T-helper 1 cell (primary cell): ENCODE data around the gene ADGRF5.

Source experiments
- DNase-seq, 5 donors: peaks; one replicate each; pipeline ENCODE4 v3.0.0-alpha.2; 2012 to 2020
- total RNA-seq, 4 donors: gene quantifications; one replicate each; lab custom pipeline; 2026; lab: John Stamatoyannopoulos, UW

The ADGRF5 gene, protein sequence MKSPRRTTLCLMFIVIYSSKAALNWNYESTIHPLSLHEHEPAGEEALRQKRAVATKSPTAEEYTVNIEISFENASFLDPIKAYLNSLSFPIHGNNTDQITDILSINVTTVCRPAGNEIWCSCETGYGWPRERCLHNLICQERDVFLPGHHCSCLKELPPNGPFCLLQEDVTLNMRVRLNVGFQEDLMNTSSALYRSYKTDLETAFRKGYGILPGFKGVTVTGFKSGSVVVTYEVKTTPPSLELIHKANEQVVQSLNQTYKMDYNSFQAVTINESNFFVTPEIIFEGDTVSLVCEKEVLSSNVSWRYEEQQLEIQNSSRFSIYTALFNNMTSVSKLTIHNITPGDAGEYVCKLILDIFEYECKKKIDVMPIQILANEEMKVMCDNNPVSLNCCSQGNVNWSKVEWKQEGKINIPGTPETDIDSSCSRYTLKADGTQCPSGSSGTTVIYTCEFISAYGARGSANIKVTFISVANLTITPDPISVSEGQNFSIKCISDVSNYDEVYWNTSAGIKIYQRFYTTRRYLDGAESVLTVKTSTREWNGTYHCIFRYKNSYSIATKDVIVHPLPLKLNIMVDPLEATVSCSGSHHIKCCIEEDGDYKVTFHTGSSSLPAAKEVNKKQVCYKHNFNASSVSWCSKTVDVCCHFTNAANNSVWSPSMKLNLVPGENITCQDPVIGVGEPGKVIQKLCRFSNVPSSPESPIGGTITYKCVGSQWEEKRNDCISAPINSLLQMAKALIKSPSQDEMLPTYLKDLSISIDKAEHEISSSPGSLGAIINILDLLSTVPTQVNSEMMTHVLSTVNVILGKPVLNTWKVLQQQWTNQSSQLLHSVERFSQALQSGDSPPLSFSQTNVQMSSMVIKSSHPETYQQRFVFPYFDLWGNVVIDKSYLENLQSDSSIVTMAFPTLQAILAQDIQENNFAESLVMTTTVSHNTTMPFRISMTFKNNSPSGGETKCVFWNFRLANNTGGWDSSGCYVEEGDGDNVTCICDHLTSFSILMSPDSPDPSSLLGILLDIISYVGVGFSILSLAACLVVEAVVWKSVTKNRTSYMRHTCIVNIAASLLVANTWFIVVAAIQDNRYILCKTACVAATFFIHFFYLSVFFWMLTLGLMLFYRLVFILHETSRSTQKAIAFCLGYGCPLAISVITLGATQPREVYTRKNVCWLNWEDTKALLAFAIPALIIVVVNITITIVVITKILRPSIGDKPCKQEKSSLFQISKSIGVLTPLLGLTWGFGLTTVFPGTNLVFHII (N-terminal part only)
- total RNA-seq: 0 reads per million in 4 donors

DNA sequence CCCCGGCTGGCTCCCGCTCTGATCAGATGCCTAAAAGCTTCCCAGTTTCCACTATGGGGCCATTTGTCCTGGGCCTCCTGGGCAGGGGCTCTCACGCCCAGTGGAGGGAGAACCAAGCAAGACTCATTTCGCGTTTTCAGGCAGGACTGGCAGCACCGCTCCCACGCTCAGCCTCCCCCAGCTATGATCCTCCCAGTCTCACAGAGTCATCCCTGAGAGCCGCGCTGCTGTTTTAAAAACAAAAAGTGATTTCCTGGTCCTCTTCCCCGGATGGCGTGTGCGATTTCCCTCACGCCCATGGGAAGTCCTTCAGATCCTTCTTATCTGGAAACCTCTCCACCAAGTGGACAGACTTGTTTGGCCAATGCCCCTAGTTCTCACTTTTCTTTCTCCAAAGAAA, at the start of gene ADGRF5:
ADGRF5 (minus strand) TSS at position 208 of the 400 bp plus-strand sequence. CDS start 15,176 bp downstream, outside the sequence.
- no peak for DNase-seq

DNA sequence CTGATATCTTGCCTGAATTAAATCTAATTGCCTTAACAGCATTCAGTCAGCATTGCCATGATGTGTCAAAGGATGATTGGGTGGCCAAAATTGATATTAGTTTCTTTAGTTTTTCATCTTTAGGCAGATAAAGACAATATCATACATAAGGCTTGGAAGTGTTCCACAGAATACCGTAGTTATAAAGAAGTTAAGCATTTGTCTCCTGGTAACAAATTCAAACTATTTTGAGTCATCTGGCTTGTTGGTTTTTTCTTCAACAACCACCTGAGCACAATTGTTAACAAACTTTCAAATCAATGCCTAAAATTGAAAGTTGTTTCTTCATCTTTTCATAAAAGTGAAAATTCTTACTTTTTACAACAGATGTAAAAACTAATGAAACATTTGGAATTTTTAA, 47.5 kb upstream of the ADGRF5 start:
- DNase-seq: no peak

DNA sequence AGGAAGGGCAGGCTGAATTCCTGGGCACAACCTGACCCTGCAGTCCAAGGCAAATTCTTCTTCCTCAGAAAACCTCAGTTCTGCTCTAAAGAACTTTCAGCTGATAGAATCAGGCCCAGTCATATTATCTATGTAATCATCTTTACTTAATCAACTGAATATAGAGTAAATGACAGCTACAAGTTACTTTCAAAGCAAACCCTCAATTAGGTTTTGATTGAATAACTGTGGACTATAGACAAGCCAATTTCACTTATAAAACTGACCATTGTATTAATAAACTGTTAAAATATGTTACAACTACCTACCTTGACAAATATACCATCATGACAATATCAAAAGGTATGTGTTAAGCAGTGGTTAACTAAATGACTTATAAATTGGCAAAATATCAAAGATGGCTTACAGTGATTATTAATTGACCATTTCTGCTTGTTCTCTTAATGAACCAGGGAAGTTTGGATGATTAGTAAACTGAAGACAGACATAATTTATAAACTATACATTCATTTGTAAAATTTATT, 46.1 kb upstream of the ADGRF5 start:
- DNase-seq: no peak

DNA sequence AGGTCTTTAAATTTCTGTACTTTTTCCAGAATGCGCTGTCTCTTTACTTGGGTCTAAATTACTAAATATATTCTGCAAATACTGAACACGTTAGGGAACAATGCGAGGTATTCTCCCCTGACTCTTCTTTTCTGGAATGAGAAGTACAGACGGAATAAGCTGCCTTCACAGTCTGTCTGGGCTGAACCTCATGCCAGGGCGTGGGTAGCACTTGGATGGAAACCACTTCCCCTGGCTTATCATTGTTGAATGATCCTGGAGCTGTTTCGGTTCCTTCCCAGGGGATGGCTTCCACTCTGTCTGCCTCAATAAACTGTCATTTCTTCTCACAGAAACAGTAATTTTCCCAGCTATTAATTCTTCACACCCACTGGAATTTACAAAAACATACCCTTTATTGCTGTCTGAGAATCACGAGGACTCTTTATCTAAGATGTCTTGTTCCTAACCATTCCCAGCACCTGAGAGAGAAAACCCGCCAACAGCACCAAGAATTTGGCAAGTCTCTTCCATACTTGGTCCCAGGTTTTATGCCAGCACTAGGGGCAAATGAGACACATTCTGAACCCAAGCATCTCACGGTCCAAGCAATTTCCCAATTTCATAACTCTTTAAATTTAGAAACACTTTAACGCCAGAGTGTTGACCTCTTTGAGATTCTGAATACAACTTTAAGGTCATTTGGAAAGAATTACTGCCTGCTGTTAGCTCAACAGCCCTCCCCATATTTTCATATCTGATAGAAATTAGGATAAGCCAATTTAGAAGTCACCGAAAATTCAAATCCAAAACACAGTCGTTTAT, 43.2 kb upstream of the ADGRF5 start:
- DNase-seq: no peak

DNA sequence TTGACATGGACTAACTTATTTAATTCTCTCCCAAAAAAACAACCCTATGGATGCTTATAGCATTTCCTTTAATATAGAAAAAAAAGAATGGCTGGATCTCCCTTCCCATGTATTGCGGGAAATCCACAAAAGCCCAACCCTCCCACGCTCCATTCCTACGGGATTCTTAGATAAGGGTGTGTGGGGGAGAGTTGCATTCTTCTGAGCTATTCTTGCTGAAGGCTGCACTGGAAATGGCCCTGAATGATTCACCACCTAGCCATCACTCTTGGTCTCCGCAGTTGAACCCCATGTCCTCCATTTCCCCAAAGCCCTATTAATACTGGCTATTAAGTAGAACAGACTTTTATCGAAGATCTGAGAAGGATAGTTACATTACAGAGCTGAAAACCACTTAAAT, 41.9 kb upstream of the ADGRF5 start:
- no peak for DNase-seq

DNA sequence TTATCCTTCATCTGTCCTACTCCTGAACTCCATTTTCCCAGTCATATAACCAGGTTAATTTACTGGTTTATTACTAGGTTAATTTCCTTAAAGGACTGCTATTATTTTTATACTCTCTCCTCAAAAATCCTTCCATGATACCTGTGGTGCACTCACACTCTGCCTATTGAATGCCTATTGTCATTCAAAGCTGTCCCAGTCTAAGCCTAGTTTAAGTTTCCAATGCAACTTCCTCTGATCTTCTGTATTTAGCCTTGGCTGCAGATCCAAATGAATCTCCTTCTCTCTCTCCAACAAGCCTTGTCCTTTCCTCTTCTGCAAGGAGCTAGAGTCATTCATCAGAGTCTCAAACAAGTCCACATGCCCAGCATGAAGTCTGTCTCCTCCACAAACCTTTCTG, 41.3 kb upstream of the ADGRF5 start:
- DNase-seq: no peak

DNA sequence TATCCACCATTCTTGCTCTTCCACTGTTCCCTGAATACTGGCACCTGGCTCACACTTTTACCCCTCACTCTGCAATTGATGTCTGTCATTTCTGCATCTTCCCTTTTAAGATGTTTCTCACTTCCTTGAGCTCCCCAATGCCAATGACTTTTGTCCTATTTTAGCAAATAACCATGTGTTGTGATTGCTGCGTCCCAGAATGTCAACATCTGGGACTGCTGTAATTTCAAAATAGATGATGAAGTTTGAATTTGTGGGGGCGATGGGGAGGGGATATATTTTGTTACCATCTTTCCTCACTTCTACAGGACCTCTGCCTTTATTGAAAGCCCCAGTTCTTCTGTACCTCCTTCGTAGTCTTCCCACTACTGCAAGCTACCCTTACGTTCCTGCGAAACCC, 40.0 kb upstream of the ADGRF5 start:
- no peak for DNase-seq

DNA sequence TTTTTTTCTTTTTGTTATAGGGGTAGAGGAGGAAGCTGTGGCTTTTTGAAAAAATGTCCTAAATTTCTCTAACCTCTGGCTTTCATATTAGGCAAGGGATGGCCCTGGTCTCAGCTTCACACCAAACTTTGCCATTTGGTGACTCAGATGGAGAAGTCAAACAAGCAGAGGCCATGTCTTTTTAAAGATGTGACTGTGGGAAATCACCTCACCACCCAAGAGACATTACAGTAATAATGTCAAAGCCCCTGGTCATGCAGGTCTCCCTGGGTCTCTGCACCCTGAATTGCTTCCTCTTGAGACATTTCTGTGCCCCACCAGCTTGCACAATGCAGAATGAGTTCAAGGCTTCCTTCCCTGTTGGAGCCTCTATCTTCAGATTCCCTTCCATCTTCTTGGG, 39.5 kb upstream of the ADGRF5 start:
- no peak for DNase-seq

DNA sequence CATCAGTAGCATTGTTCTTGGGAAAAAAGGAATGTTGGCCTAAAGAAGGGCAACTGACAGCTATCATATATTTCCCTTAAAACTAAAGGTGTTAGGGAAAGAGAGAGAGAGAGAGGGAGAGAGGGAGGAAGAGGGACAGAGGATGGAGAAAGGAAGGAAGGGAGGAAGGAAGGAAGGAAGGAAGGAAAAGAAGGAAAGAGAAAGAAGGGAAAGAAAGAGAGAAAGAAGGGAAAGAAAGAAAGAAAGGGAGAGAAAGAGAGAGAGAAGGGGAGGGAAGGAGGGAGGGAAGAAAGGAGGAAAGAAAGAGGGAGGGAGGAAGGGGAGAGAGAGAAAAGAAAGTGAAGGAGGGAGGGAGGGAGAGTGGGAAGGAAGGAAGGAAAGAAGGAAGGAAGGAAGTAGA, 37.7 kb upstream of the ADGRF5 start:
- DNase-seq: no peak

DNA sequence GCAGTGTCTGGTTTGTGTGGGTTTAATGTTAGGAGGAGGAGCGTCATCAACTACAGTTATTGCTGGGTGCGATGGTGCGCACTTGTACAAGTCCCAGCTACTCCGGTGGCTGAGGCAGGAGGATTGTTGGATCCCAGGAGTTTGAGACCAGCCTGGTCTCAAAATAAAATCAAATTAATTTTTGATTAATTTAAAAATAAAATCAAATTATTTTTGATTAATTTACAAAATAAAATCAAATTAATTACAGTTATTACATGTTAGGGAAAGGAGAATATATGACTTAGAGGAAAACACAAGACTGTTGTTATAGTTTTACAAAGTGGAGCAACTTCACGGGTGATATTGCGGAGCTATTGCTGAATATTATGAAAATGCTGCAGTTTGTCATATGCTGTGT, 34.7 kb upstream of the ADGRF5 start:
- DNase-seq: no peak

DNA sequence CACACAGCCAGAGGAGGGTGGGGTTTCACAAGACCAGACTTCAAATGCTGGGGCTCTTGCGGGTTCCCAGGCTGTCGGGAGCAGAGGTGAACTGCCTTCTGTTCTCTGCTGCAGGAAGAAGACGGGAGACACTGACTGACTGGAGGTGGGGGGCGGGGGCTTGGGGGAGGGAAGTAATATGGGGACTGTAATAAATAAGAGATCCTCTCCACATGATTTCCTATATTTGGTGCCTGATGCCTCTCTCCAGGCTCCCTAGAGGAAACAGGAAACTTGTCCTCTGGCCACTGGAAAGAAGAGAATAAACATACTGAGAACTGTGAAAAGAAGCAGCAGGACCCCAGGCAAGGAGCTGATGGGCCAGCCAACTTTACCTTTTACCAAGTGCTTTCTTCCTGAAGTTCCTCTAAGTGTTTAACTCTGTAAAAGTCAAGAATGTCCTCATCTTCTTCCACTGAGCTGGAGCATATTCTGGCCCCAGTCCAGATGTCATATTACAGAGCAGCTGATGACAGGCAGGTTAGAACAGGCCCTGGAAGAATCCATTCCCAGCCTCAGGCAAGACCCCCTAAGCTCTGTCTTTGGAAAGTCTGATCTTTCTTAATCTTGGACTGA, 33.2 kb upstream of the ADGRF5 start:
- no peak for DNase-seq

DNA sequence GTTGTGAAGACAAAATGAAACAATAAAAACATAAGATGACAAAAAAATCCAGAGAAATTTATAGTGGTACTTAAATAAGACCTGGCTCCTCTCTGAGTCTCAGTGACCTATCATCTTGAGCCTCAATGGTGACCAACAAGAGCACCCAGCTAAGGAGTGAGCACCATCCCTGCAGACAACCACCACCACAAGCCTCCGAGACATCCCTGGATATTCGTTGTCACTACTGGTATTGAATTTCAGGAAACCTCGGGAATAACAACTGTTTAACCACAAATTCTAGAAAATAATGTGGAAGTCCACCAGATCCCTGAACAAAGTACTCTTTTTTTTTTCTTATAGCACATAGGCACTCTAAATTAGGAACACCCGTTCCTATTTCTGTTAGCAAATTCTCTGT, 32.2 kb upstream of the ADGRF5 start:
- DNase-seq: no peak

DNA sequence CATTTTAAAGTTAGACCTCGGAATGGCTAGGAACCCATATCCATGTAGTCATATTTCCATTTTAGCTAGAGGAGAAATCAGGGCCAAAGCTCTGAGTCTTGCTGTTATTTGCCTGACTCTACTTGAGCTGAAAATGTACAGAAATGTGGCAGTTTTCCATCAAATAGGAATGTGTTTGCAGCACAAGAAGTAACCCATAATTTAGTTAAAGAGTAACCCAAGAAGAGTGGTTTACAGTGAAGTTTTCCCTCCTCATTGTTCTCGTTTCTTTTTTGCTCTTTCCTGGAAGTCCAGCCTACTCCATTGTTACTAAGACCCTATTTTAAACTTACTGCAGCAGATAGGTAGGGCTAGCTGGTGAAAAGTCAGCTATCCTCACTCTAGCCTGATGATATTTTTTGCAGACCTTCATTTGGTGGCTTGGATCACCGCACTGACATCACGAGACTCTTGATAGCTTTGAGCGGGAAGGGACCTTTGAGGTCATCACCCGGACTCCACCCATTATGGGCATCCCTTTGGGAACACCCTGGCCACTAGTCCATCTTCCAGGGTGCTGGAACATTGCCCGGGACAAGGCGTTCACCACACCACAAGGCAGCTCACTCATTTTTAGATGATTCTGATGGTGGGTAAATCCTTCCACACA, 28.0 kb upstream of the ADGRF5 start:
- DNase-seq: no peak

DNA sequence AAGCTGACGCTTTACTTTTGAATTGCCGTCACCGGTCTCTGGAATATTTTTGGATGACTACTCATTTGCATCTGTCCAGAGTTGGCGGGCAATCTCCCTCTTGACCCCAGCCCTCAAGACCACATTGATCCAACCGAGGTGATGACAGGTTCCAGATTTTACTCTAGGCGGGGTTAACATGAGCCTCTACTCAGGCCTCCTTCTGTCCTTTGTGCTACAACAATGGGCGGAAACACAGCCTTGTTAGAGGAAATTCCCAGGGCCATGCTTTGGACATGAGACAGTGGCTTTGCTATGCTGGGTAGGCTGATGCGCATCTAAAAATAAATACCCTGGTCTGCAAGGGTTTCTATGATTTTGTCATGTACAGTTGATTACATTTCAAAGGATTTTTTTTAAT, 27.0 kb upstream of the ADGRF5 start:
- DNase-seq: no peak

DNA sequence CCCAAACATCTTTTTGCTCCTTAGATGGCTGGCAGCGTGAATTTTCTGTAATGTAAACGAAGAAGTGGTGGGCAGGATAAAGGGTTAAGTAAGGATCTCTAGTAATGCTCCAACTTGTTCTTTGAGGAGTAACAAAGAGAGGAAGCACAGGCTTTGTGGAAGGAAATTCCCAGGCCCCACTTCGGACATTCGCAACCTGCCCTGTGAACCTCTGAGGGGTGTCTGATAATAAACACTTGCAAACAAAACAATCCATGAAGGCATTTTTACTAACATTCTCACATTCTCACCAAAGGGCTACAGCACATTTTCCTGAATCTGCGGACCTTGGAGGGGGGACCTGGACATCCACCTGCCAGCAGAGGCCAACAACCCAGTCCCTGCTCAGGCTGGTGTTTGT, 25.8 kb upstream of the ADGRF5 start:
- DNase-seq: no peak

DNA sequence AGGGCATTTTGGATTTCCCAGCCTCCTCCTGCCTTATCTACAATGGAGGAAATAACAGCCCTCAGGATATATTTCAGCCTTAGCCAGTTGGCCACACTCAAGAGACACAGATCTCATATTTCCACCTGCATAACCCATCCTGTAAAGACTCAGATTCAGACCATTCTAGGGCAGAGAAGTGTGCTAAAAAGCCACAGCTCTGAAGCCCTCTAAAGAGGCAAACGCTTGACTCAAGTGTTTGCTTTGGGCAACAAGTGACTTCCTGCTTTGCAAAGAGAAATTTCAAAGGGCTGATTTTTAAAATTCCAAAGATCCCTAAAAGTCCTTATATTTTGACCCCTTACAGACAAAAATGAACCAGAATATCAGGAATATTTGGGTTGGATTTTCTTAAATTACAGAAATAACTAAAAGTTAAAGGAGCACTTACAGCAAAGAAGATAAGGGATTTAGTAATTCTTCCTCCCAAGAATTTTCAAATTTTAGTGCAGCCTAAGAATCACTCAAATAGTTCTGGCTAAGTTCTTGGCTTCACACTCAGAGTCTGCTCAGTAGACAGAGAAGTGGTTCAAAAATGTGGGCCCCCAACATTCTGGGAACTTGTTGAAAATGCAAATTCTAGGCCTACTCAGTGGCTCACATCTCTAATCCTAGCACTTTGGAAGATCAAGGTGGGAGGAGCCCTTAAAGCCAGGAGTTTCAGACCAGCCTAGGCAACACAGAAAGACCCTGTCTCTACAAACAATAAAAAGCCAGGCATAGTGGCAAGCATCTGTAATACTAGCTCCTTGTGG, 18.9 kb upstream of the ADGRF5 start:
- DNase-seq: no peak

DNA sequence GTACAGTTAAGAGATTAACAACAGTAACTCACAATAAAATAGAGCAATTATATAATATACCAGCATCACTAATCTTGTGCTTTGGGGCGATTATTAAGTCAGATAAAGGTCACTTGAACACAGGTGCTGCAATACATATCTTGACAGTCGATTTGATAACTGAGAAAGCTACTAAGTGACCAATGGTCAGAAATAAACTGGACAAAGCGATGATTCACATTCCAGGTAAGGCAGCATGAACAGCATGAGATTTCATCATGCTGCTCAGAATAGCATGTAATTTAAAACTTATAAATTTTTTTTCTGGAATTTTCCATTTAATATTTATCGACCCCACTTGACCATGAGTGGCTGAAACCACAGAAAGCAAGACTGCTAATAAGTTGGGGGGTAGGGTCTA, 15.9 kb upstream of the ADGRF5 start:
- no peak for DNase-seq

DNA sequence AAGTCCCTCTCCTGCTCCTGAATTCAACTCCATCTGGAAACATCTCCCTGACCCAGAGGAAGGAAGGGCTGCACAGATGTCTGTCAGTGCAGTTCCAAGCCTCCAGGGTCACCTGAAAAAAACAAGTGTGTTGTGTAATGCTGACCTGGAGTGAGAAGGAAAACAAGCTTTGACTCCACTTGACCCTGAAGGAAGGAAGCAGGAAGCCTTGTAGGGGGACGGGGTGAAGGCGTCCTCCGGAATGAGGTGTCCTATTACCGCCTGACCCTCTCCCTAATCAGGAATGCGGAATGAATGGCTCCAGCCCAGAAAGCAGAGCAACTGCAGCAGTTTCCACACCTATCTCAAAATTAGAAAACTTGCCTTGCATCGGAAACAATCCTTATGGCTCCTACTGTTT, 13.9 kb upstream of the ADGRF5 start:
- DNase-seq: no peak

DNA sequence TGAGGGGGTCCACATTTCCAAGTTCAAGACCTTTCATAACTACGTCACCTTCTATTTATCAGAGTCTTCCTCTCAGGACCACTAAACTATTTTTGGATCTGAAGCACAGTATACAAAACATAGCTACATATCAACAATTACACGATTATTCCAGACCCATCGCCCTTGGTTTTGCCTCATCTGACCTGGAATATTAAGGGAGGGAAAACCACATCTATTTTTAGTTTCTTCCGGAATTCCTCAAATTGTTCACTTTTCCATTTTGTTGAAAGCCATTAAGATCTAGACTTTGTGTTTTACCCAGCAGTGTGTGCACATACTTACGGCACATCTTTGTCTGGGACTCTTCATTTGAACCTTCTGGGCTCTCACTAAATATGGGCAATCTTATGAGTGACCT, 12.0 kb upstream of the ADGRF5 start:
- DNase-seq: no peak
